Omental fat pad (tissue), 4 donors: ENCODE measurements around the gene LRRTM2. TPM values are rescaled to one million over a fixed set of nuclear protein-coding genes. Genes with fewer than 3 reads are reported as not detected.

Experiments used
- ATAC-seq: fragments of 150-250 bp; one replicate; pipeline ENCODE4 v1.9.1; 2016; ENCODE audit warnings: mild to moderate bottlenecking, moderate library complexity; ENCODE audit not compliant: low FRiP score
- DNase-seq: peaks from one replicate; pipeline ENCODE4 v3.0.0-alpha.2; 2019; ENCODE audit warnings: low spot score
- total RNA-seq, 4 donors: library from RNA; depleted of rRNA; stranded (reverse); fragments of >200 nt; gene quantifications; one replicate each; pipeline ENCODE4 v1.1.0, GENCODE V29; 2016
- TF ChIP-seq, protein P1 (sequence below), 3 donors: fragments of 450-650 bp; IDR thresholded peaks; one replicate each; pipeline ENCODE4 v1.5.1; 2016 to 2017; ENCODE audit warnings: antibody characterized with exemption in 3 of 3, mild to moderate bottlenecking in 3 of 3, moderate library complexity in 2 of 3

LRRTM2 gene
- total RNA-seq, 4 donors from 2014 or later = 0.31 to 4.3 (median 0.72) TPM

- DNase-seq = no peak
- TF ChIP-seq, protein P1, sequence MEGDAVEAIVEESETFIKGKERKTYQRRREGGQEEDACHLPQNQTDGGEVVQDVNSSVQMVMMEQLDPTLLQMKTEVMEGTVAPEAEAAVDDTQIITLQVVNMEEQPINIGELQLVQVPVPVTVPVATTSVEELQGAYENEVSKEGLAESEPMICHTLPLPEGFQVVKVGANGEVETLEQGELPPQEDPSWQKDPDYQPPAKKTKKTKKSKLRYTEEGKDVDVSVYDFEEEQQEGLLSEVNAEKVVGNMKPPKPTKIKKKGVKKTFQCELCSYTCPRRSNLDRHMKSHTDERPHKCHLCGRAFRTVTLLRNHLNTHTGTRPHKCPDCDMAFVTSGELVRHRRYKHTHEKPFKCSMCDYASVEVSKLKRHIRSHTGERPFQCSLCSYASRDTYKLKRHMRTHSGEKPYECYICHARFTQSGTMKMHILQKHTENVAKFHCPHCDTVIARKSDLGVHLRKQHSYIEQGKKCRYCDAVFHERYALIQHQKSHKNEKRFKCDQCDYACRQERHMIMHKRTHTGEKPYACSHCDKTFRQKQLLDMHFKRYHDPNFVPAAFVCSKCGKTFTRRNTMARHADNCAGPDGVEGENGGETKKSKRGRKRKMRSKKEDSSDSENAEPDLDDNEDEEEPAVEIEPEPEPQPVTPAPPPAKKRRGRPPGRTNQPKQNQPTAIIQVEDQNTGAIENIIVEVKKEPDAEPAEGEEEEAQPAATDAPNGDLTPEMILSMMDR (IDR thresholded peaks at IDR 0.05) = no peak
- no peak for ATAC-seq
These were observed 37.0 kb upstream of the LRRTM2 start for GRCh38 chr5:138912093-138912492.

DNA sequence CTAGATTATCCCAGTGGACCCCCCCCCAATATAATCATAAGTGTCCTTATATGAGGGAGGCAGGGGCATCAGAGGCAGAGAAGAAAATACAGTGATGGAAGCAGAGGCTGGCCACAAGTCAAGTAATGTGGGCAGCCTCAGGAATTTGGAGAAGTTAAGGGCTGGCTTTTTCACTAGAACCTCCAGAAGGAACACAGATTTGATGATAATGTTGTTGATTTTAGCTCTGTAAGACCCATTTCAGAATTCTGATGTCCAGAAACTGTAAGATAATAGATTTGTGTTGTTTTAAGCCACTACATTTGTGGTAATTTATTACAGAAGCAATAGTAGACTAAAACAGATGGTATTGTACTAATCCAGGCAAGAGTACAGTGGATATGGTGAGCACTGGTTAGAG, 36.3 kb upstream of the LRRTM2 start:
- ATAC-seq (no peak), DNase-seq (no peak)
- TF ChIP-seq, protein P1 (IDR thresholded peaks at IDR 0.05) = no peak

- ATAC-seq = no peak
- no peak for DNase-seq
These were observed 35.5 kb upstream of the LRRTM2 start for GRCh38 chr5:138910546-138911185.

GRCh38 chr5:138909734-138910133, 34.6 kb upstream of the LRRTM2 start:
- DNase-seq = no peak
- TF ChIP-seq, protein P1 (IDR thresholded peaks at IDR 0.05) = no peak
- no peak for ATAC-seq

More at GRCh38 chr5:138910546-138911185, 35.5 kb upstream of the LRRTM2 start:
- TF ChIP-seq, protein P1 (IDR thresholded peaks at IDR 0.05) = no peak

- TF ChIP-seq, protein P1 (IDR thresholded peaks at IDR 0.05) = no peak
- DNase-seq (no peak), ATAC-seq (no peak)
These were observed 30.4 kb upstream of the LRRTM2 start for GRCh38 chr5:138905541-138905940.

DNA sequence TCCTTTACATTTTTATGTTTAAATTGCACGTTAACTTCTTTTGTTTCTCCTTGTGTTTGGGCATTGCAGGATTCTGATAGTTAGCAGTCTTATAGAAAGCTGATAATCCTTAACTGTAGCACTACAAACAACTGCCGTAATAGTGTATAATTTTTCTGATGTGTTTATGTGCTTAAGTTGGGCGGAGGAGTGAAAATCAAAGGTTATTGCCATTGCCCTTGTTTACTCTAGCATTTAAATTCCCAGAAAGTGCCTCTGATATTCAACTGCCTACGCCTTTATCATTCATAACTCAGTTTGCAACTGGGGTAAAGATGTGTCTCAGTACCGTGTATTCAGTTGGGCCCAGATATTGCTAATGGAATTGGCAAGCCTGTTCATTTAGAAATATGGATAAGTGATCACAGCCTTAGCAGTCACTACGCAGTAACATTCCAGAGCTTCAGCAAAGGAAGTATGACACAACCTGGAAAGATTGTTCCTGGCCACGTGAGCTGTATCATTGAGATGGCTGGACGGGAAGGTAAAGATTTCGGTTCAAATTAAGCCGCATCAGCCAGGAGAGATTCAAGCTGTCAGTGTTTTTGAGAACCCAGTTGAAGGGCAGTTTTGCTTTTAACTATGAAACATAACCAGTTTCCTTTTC, 28.1 kb upstream of the LRRTM2 start:
- no peak for DNase-seq
- TF ChIP-seq, protein P1 (IDR thresholded peaks at IDR 0.05) = no peak
- ATAC-seq = no peak

DNA sequence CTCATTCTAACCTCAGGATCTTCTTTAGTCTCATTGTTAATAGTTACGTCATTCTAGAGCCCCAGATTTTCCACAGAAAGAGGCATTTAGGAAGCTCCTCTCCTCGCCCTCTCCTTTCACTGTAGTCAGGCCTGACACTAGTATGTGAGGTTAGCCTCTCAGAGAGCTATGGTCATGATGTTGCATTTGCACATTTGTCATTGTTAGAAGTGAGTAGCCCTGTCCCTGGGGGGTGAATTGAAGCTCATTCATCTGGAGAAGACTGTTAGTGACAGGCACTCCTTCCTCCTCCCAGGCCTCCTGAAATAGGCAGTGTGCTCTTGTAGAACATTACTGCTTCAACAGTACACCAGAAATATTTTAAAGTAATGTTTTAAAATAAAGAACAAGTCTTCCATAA, 26.6 kb upstream of the LRRTM2 start:
- TF ChIP-seq, protein P1 (IDR thresholded peaks at IDR 0.05) = no peak
- no peak for DNase-seq
- ATAC-seq = no peak
